ENCODE results near the gene IVL.

GRCh38 chr1:152861374-152861773 is 47.0 kb upstream of the IVL start:
- no peak for TF ChIP-seq CTCF (IDR thresholded peaks at IDR 0.05 in 2 of 3, conservative IDR thresholded peaks at IDR 0.05 in 1 of 3; ENCODE audit: borderline replicate concordance in 1 of 3, insufficient read depth in 1 of 3, low read depth in 2 of 3, low read length in 2 of 3)
- no peak for TF ChIP-seq SP1 (IDR thresholded peaks at IDR 0.05; ENCODE audit: low read depth)
- no peak for TF ChIP-seq YY1 (IDR thresholded peaks at IDR 0.05; ENCODE audit: extremely low read depth, insufficient replicate concordance, low read depth, low read length)
- TF ChIP-seq POLR2A (IDR thresholded peaks at IDR 0.05; ENCODE audit: borderline replicate concordance, extremely low read depth, insufficient read depth, insufficient read length) = no peak
- no peak for TF ChIP-seq POLR2AphosphoS5 (IDR thresholded peaks at IDR 0.05; ENCODE audit: low read depth, low read length)
- TF ChIP-seq MAX (IDR thresholded peaks at IDR 0.05) = no peak
- TF ChIP-seq REST (IDR thresholded peaks at IDR 0.05; ENCODE audit: low read depth) = no peak
- no peak for TF ChIP-seq RAD21 (IDR thresholded peaks at IDR 0.05; ENCODE audit: low read depth)
- no peak for TF ChIP-seq EZH2phosphoT487 (IDR thresholded peaks at IDR 0.05; ENCODE audit: borderline replicate concordance)

All from HCT116 (cell line).